ENCODE data around the gene SNX17.
"Not testable (repeated sequence)": the region's sequence is repeated elsewhere in the genome, so short reads cannot be mapped to it uniquely, and the experiment has no call there.

SNX17 gene

DNA sequence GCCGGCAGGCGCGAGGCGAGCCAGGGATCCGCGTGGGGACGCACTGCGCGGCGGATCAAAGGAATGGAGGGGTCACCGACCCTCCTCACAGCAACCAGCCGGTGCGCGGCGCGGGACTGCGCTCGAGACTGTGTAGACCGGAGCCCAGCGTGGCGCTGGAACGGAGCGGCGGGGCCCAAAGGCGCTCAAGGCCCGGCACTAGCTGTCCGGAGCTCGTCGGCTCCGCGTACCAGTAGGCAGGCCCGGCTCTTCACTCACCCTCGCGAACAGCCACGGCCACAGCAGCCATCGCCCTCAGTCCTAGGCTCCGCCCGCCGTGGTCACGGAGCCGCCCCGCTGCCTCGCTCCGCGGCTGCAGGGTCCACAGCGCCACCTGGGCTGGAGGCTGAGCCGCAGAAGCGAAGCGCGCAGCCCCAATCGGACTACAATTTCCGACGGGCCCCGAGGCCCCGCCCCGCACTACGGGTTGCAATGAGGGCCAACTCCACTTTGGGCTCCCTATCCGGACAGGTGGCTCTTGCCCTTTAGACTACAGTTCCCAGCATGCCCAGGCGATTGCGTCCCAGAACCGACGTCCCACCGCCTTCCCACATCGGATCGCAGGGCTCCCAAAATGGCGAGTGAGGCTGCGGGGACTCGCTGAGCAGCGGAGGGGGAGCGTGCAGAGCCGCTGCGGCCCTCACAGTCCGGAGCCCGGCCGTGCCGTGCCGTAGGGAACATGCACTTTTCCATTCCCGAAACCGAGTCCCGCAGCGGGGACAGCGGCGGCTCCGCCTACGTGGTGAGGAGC, at the start of gene SNX17, which contains the start of gene EIF2B4:
SNX17 (plus strand) TSS at position 591 of the 790 bp plus-strand sequence; CDS start at position 719, 128 bp downstream.
EIF2B4 (minus strand) TSS at position 313 of the 790 bp plus-strand sequence; CDS start at position 289, 24 bp downstream.
- DNase-seq = peak; percentile 96

DNA sequence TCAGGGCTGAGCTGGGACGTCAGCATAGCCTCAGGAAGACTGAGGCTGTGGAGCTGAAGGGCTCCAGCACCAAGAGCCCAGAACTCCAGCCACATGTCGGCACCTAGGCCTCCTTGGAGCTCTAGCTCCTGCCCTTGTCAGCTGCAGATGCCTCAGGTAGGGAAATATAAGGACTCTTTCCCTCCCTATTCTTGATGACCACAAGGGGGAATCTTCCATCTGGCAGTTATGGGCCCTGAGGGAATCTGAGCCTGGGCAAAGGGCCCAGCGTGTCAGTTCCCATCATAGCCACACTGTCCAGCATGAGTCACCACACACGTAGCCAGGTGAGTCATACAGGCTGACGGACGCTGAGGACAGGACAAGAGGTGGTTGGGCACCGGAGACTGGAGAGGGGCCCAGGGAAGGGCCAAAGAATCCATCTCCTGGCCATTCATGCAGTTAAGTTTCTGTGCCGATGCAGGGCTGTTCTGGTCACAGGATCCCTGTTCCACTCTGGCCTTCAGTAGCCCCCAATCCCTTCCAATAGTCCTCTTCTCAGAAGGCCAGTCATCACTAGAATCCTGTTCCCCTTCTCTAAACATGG, 49.4 kb upstream of the SNX17 start:
- peak; percentile 59 for DNase-seq

DNA sequence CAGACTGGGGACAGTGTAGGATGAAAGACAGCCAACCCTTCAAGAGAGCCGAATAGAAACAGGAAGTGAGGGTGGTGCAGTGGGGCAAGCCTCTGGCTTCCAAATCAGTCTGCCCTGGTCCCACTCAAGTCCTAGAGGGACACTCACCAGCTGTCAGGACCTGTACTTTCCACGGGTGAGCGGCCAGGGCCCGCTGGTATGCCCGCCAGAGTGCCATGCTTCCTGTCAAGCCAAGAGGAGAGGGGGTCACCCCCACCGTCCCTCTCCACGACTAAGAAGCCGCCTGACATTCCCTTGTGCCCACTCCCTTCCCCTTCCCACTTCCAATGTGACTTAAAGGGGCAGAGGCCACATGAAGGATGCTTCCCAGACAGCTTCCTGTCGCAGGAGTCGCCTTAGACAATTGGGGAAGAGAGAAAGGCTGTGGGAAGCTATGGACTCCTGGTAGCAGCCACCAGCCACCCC, 48.1 kb upstream of the SNX17 start:
- peak; percentile 5 for DNase-seq

- DNase-seq = peak; percentile 89
Observed at GRCh38 chr2:27322766-27323595, 47.4 kb upstream of the SNX17 start, which contains the start of gene MPV17. Gene MPV17 (minus strand): TSS chr2:27323097. CDS start chr2:27322517, 580 bp downstream.

DNA sequence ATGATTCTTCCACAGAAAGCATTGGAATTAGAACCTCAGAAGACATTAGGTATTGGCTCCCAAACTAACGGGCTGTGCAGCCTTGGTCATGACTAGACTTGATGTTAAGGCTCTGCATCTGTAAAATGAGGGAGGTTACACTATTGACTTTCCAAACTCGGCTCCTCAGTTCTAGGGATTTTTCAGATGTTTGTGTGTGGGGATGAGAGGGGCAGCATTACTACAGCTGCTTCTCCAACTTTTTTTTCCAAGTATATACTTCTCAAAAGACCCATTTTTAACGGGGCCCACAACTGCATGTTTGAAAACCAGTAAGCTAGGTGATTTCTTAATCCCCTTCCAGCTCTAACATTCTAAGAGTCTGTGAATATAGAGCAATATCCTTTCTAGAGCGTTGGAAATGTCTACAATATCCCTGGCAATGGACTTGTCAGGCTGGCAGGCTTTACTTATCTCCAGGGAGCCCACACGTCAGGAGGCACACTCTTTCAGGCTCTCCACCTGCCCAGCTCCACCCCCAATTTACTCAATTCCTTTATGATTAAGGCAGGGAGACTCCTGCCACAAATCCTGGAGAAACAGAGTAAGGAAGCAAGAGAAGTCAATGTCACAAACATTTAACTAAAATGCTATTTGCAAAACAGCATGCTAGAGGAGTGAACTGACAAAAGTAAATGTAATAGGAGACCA, 46.7 kb upstream of the SNX17 start:
- peak; percentile 24 for DNase-seq

DNA sequence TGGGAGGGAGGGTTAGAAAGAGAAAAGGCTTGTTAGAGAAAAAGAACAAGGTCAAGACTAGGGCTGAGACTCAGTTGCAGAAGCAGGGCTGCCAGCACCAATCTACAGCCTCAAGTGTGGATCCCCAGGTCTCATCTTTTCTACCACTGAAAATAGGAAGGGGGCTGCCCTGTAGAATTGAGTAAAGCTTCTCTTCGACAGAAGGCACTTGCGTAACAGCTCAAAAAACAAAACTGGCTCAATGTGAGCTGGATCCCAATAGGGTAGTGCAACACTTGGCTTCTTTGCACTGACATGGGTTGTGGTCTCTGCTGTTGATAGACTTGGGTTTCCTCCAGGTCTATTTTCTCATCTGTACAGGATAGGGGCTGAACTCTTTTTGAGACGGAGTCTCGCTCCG, 45.7 kb upstream of the SNX17 start:
- no peak for DNase-seq

GRCh38 chr2:27335311-27335710, 35.1 kb upstream of the SNX17 start:
- DNase-seq = no peak

- DNase-seq = no peak
Observed at GRCh38 chr2:27336173-27336572, 34.2 kb upstream of the SNX17 start.

- DNase-seq = no peak
Observed at GRCh38 chr2:27347641-27348040, 22.8 kb upstream of the SNX17 start.

- no peak for DNase-seq
Observed at GRCh38 chr2:27350106-27350693, 20.2 kb upstream of the SNX17 start.

DNA sequence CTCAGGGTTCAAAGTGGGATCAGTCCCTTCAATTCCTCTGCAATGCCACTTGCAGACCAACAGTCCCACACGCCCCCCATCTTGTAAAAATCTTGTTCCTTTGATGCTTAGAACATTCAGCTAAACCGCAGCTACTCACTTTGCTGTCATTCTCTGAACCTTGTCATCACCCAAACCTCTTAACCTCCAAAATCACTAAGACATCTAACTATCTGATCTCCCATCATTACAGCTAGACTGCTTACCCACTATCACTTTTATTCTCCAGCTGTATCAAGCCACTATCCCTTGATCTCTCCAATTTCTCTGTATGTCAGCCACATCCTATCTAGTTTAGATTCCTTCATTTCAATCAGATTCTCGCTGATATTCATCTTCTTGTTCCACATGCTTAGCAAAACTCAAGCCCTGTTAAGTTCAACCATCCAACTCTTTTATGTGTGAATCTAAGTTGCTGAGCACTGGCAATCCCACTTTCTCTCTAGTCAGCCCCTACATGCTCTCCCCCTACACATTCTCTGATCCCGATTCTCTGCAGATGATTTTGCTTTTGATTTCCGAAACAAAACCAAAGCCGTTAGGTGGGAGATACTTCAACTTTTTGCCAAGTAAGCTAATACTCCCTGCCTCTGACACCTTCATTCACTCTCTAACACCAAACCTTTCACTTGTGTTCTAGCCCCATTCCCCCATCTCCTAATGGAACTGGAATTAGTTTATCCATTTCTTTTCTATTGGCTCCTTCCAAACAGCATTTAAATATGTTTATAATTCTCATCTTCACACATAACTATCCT, 18.4 kb upstream of the SNX17 start:
- DNase-seq = no peak

GRCh38 chr2:27353386-27353761, 17.0 kb upstream of the SNX17 start:
- DNase-seq = not testable (repeated sequence)

- DNase-seq = no peak
Observed at GRCh38 chr2:27353762-27354596, 16.4 kb upstream of the SNX17 start.

GRCh38 chr2:27354597-27354927, 15.9 kb upstream of the SNX17 start:
- no peak for DNase-seq

GRCh38 chr2:27356056-27356381, 14.4 kb upstream of the SNX17 start:
- DNase-seq = peak; percentile 52

DNA sequence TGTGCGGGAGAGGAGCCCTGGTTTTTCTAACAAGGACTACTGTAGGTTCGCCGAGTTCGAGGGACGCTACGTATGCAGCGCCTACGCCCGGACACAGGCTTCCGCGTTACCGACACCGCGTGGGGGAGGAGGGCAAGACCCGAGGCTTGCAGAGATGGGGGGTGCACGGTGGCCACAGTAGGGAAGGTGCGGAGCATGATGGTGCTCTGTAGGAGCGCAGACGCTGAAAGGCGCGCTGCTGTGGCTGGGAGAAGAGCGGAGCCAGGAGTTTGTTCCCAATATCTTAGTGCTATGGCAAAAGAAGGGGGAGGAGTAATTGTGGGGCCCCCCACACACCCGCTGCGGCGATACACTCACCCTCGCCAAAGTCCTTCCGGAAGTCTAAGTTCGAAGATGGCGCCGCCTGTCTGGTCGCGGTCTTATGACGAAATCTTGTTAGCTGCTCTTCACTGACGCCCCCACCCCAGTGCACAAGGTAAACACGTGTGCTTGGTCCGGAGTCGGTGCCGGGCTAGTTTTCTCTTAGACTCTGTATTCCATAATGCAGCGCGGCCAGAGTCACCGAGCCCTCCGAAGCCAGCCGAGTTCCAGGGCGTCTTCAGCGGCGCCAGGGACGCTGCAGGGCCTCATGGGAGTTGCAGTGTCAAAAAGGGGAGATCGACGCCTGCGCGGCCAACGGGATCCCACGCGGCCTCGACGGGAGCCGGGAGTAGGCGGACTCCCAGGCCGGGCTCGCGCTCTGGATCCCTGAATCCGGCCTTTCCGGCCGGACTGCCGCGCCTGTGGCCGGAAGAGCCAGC, 13.8 kb upstream of the SNX17 start, which contains the start of gene GTF3C2:
GTF3C2 (minus strand) TSS at position 383 of the 800 bp plus-strand sequence. CDS start 13,210 bp downstream, outside the sequence.
- peak; percentile 96 for DNase-seq

- DNase-seq = no peak
Observed at GRCh38 chr2:27362678-27363420, 7.6 kb upstream of the SNX17 start.

GRCh38 chr2:27363933-27364332, 6.5 kb upstream of the SNX17 start:
- DNase-seq = no peak

DNA sequence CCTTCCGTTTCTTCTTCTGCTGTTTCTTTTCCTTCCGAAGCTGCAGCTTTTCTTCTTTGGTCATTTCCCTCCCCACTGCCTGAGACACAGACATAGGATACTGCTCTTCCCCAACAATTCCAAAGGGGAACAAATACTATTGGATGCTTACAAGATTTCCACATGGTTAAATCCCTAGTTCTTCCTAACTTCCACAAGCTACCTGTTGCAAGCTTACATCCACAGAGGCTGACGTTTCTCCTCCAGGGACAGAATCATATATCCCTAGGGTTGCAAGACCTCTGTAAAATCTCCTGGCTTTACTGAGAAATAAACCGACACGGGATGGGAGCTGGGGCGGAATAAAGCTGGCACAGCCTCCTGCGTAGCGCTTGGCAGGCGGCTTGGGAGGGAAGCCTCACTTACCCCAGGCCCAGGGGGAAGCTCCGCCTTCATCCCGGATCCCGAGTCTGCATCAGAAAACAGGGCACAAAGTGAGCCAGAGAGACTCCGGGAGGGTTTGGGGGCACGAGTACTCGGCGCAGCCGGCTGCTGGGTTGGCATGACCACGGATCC, 868 bp upstream of the SNX17 start:
- DNase-seq = peak; percentile 66

Data from NCI-H69 (cell line).